PC-9 (cell line): Measurements from ENCODE around the gene YWHAQ.

Experiments used
- CTCF ChIP-seq: fragments of 200-600 bp; sonication (generic); conservative IDR thresholded peaks from 2 replicates; pipeline ENCODE4 v1.6.1; 2017; ENCODE audit warnings: mixed run types, antibody characterized with exemption, mild to moderate bottlenecking, moderate library complexity
- EZH2 ChIP-seq: fragments of 200-600 bp; sonication (generic); IDR thresholded peaks from 2 replicates; pipeline ENCODE4 v1.8.0; 2017; ENCODE audit warnings: antibody characterized with exemption, low read depth

DNA sequence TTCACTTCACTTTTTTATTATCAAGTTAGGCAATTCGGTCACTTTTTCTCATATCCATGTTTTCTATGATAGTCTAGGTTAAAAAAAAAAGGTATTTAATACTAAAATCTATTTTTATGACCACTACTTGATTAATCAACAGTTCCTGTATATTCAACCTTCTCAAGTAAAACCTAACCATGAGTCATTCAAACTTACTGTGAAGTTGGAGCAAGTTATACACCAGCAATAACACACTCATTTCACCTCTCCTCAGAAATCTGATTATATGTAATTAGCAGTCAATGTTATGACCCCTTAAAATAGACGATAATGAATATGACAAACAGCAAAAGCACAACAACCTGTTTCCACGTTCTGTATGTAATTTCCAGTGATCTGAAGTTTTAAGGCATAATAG is 40.2 kb downstream of the YWHAQ start:
- TF ChIP-seq CTCF (no peak), EZH2 (no peak)
